Liver (tissue), 3 donors: ENCODE data around the gene POU3F3.

Experiments used
- FOXA2 ChIP-seq: IDR thresholded peaks from 2 replicates; pipeline ENCODE4 v1.6.1; 2016; ENCODE audit warnings: antibody characterized with exemption
- GABPA ChIP-seq, 2 donors: IDR thresholded peaks in 1 of 2; conservative IDR thresholded peaks in 1 of 2; 2 replicates each; pipeline ENCODE4 v1.6.1; 2016; ENCODE audit warnings: antibody characterized with exemption in 2 of 2, mild to moderate bottlenecking in 1 of 2, moderate library complexity in 1 of 2
- HNF4A ChIP-seq, 2 donors: conservative IDR thresholded peaks; 2 replicates each; pipeline ENCODE4 v1.6.1; 2016; ENCODE audit warnings: antibody characterized with exemption in 2 of 2, mild to moderate bottlenecking in 2 of 2
- HNF4G ChIP-seq: IDR thresholded peaks from 2 replicates; pipeline ENCODE4 v1.6.1; 2016; ENCODE audit warnings: antibody characterized with exemption
- JUND ChIP-seq, 2 donors: IDR thresholded peaks; 2 replicates each; pipeline ENCODE4 v1.6.1; 2016; ENCODE audit warnings: antibody characterized with exemption in 2 of 2
- SP1 ChIP-seq: IDR thresholded peaks from 2 replicates; pipeline ENCODE4 v1.6.1; 2018; ENCODE audit warnings: antibody characterized with exemption, mild to moderate bottlenecking
- TAF1 ChIP-seq: conservative IDR thresholded peaks from 2 replicates; pipeline ENCODE4 v1.6.1; 2016; ENCODE audit warnings: antibody characterized with exemption, mild to moderate bottlenecking
- YY1 ChIP-seq: IDR thresholded peaks from 2 replicates; pipeline ENCODE4 v1.6.1; 2016; ENCODE audit warnings: antibody characterized with exemption, mild to moderate bottlenecking
- TF ChIP-seq, protein P1 (sequence below): fragments of 150-350 bp; IDR thresholded peaks from 2 replicates; pipeline ENCODE4 v1.5.1; 2017; ENCODE audit warnings: improper control_type of control experiment, low read depth, low read length; ENCODE audit not compliant: missing input control
- TF ChIP-seq, protein P2 (sequence below): IDR thresholded peaks from 2 replicates; pipeline ENCODE4 v1.6.1; 2016; ENCODE audit warnings: antibody characterized with exemption
- TF ChIP-seq, protein P3 (sequence below): IDR thresholded peaks from 2 replicates; pipeline ENCODE4 v1.6.1; 2016; ENCODE audit warnings: antibody characterized with exemption, mild to moderate bottlenecking
- TF ChIP-seq, protein P4 (sequence below): IDR thresholded peaks from 2 replicates; pipeline ENCODE4 v1.6.1; 2016; ENCODE audit warnings: antibody characterized with exemption
- donor health status: healthy.
- donor health status: healthy.

DNA sequence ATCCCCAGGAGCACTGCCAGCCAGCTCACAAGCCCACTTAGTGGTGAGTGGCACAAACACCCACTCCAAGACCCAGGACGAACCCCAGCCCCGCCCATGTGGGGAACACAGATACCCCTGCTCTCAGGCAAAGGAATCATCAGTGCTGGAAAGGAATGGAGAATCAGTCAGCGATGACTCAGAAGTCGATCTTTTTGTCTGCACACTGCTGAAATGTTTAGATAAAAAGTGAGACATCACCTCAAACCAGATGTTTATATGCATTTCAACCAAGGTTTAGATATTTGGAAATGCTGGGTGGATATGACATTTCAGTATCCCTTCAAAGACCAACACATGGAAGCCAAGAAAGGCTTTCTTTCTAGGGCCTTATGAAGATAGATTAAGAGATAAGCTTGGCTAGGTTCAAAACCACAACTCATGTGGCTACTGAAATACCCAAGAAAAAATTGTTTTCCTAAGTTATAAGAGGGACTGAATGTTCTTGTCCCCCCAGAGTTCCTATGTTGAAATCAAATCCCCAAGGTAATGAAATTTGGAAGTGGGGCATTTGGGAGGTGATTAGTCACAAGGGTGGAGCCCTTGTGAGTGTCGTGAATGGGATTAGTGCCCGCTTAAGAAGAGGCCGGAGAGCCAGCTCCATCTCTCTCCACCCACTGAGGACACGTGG lies 43.7 kb downstream of the POU3F3 start:
- TF ChIP-seq TAF1 (no peak), FOXA2 (no peak), YY1 (no peak), SP1 (no peak), JUND (IDR thresholded peaks at IDR 0.05) (no peak), HNF4A (conservative IDR thresholded peaks at IDR 0.05) (no peak), GABPA (IDR thresholded peaks at IDR 0.05 in 1 of 2, conservative IDR thresholded peaks at IDR 0.05 in 1 of 2) (no peak), HNF4G (no peak)
- TF ChIP-seq, protein P1, sequence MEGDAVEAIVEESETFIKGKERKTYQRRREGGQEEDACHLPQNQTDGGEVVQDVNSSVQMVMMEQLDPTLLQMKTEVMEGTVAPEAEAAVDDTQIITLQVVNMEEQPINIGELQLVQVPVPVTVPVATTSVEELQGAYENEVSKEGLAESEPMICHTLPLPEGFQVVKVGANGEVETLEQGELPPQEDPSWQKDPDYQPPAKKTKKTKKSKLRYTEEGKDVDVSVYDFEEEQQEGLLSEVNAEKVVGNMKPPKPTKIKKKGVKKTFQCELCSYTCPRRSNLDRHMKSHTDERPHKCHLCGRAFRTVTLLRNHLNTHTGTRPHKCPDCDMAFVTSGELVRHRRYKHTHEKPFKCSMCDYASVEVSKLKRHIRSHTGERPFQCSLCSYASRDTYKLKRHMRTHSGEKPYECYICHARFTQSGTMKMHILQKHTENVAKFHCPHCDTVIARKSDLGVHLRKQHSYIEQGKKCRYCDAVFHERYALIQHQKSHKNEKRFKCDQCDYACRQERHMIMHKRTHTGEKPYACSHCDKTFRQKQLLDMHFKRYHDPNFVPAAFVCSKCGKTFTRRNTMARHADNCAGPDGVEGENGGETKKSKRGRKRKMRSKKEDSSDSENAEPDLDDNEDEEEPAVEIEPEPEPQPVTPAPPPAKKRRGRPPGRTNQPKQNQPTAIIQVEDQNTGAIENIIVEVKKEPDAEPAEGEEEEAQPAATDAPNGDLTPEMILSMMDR: no peak
- TF ChIP-seq, protein P2, sequence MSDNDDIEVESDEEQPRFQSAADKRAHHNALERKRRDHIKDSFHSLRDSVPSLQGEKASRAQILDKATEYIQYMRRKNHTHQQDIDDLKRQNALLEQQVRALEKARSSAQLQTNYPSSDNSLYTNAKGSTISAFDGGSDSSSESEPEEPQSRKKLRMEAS: no peak
- TF ChIP-seq, protein P3, sequence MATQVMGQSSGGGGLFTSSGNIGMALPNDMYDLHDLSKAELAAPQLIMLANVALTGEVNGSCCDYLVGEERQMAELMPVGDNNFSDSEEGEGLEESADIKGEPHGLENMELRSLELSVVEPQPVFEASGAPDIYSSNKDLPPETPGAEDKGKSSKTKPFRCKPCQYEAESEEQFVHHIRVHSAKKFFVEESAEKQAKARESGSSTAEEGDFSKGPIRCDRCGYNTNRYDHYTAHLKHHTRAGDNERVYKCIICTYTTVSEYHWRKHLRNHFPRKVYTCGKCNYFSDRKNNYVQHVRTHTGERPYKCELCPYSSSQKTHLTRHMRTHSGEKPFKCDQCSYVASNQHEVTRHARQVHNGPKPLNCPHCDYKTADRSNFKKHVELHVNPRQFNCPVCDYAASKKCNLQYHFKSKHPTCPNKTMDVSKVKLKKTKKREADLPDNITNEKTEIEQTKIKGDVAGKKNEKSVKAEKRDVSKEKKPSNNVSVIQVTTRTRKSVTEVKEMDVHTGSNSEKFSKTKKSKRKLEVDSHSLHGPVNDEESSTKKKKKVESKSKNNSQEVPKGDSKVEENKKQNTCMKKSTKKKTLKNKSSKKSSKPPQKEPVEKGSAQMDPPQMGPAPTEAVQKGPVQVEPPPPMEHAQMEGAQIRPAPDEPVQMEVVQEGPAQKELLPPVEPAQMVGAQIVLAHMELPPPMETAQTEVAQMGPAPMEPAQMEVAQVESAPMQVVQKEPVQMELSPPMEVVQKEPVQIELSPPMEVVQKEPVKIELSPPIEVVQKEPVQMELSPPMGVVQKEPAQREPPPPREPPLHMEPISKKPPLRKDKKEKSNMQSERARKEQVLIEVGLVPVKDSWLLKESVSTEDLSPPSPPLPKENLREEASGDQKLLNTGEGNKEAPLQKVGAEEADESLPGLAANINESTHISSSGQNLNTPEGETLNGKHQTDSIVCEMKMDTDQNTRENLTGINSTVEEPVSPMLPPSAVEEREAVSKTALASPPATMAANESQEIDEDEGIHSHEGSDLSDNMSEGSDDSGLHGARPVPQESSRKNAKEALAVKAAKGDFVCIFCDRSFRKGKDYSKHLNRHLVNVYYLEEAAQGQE: no peak
- TF ChIP-seq, protein P4, sequence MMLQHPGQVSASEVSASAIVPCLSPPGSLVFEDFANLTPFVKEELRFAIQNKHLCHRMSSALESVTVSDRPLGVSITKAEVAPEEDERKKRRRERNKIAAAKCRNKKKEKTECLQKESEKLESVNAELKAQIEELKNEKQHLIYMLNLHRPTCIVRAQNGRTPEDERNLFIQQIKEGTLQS: no peak
